Stimulated activated CD4-positive, alpha-beta T cell treated with anti-CD3 and anti-CD28 coated beads, TNF-alpha, amount 100 ng/mL, for 4 hours (primary cell): Measurements from ENCODE around the gene IFNB1.

Experiments
- DNase-seq, 3 experiments: peaks; one replicate each; pipeline ENCODE4 v3.0.0-alpha.2; 2020; ENCODE audit warnings: low read depth in 3 of 3

The IFNB1 gene

DNA sequence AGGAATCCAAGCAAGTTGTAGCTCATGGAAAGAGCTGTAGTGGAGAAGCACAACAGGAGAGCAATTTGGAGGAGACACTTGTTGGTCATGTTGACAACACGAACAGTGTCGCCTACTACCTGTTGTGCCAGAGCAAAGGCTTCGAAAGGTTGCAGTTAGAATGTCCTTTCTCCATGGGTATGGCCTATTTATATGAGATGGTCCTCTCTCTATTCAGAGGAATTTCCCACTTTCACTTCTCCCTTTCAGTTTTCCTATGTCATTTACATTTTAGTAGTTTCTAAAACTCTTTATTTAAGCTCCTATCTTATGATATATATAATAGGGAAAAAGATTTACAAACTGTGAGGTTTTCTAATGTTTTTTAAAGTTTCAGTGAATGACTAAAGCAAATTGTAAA lies at the start of gene IFNB1:
Gene IFNB1 (minus strand): TSS at position 162 of the 400 bp plus-strand sequence. CDS start 73 bp downstream, at position 89.
- no peak for DNase-seq

DNA sequence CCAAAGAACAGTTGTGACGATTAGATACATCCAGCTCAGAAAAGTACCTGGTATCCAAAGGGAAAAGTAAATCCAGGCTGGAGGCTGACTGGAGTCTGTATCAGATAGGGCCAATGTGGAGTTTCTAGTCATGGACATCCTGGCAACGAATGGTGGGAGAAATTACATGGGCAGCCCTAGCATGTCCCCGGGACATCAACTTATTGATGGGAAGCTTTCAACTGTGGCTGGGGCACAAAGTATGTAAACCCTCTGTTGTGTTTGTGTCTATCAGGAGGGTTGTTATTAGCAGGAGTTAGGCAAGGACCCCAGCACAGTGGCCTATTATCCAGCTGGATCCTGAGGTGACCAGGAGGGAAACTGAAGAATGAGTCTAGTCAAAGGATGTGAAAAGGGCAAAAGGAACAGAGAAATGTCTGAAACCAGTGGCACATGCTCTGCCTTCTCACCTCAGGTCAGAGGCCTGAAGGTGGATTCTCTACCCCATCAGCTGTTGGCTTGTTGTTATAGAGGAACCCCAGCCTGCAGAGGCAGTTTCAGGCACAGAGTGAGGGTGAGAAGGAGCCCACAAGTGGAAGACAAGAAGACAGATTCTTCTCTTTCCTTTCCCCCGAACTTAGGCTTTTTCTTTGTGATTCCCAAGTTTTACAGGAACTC lies 44.0 kb upstream of the IFNB1 start:
- DNase-seq = no peak

DNA sequence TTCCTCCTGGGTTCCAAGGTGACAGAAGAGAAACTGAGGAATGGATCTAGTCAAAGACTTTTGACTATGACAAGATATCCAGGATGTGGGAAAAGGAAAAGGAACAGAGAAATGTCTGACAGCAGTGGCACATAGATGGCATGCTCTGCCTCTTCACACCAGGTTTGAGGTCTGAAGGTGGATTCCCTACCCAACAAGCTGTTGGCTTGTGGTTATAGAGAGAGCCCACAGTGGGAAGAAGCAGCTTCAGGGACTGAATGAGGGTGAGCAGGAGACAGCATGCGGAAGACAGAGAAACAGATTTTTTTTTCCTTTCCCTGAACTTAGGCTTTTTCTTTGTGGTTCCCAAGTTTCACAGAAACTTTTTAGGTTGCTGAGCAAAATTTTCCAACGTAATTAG lies 43.3 kb upstream of the IFNB1 start:
- DNase-seq = no peak

DNA sequence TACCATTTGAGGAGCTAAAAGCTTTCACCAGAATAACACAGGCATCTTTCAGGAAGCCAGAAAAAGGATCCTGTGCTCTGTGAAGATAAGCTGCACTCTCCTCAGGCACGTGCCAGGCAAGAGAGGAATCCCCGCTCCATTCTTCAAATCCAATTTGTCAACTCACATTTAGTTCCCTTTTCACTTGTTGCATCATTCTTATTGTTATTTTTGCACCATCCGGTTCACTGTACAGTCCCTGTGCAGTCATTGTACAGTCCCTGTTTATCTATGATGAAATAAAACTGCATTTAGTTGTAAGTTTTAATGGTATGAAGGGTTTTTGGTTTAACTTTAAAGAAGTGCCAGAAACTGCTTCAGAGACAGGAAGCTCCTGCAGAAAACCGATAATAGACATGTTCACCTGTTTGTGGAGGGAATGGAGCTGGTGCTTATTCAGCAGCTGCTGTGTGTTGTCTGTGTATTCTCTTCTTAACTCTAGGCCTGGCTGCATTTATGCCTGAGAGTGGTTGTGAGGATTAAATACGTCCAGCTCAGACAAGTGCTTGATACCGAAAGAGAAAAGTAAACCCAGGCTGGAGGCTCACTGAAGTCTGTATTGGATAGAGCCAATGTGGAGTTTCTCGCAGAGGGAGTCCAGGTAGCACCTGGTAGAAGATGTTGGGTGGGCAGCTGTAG lies 41.5 kb upstream of the IFNB1 start:
- DNase-seq = no peak

DNA sequence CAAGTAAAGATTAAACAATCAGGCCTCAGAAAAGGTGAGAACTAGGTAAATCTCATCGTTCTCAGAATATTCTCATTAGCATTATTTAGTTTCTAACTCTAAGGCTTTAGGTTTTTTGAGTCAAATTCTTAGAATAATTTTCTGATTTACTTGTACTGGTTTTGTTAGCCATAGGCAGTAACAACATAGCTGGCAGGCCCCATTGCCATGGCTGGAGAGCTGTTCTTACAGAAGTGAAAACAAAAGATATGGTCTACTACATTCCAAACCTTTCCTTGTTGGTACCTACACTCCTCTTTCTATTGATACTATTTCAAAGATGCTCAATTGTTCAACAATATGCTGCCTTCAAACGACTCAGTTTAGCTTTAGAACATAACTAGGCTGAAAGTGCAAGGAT lies 36.6 kb upstream of the IFNB1 start:
- DNase-seq = no peak

DNA sequence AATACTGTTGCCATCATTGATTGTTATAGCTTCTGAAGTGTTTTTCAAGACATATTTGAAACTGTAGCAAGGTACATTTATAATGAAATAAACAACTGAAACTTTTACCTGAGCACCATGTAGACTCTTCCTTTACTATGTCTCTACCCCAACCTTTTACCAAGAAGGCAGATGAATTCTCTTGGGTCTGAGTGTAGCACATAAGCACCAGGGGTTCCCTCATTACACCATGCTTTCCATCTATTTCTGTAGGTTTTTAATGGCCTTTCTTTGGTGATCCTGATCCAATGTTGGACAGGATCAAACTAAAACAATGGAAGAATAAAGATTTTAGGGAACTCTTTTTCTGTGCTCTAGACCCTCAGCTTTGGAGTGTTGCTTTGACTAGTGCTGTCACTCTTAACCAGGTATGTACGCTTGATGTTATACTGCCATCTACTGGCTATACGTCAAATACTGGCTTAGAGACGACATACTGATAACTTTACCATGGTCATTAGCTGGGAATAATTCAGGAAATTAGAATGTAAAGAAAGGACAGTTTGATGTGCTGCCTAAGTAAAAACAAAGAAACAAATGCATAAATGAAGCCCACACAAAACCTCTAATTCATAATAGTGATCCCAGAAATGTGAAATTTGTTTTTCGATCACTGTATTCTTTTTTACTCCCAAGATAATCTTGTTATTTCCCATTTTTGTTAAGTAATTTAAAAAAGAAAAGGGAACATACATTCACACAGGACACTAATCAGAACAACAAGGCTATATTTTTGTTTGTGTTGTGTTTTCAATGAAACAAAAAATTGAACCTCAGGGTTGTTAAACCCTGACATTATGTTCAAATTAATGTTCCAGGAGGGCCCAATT lies 33.2 kb upstream of the IFNB1 start:
- DNase-seq = peak in 1 of 3 experiments; percentile 10

DNA sequence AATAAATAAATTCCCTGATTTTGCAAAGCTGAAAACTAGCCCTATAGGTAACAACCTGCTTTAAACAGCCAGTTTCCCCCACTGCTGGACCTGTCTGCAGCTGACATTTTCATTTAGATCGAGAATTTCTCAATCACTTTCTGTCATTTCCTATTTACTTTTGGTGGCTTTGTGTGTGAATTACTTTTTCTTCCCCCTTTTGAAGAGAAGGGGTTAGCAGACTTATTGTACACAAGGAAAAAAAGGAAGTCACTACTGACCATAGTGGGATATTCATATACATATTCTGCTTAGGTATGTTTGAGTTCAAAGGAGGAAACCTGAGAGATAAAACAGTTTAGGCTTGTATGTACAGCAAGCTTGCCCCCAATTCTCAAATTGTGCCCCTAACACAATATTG lies 27.0 kb upstream of the IFNB1 start:
- no peak for DNase-seq

DNA sequence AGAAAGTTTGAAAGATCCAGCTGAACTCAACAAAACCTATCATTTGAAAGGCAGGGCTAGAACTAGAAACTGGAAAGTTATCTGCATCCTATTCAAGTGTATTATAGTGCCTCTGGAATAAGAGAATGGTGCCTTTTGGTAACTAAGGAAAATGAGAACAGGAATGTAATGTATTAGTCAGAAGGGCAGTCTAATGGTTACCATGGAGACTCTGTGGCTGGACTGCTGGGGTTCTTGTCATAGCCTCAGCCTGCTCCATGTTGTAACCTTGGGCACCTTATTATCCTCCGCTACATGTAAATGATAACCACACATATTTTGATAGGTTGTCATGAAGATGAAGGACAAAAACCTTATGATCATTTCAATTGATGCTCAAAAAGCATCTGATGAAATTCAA lies 24.6 kb upstream of the IFNB1 start:
- no peak for DNase-seq

DNA sequence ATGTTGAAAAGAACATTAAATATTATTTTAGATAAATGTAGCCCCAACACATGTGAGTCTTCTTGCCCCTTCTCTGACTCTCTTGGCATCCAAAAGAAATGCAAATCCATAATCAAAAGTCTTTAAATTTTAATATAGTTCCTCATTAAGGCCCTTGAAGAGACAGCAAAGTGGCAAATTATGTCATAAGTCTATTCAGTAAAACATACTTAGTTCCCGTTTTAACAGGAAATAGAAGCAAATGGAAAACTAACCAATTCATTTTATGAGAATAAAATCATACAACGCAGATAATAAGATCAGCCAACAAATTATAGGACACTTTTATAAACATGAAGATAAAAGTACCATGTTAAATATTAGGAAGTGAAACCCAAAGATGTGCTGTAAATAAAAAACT lies 20.1 kb upstream of the IFNB1 start:
- no peak for DNase-seq

DNA sequence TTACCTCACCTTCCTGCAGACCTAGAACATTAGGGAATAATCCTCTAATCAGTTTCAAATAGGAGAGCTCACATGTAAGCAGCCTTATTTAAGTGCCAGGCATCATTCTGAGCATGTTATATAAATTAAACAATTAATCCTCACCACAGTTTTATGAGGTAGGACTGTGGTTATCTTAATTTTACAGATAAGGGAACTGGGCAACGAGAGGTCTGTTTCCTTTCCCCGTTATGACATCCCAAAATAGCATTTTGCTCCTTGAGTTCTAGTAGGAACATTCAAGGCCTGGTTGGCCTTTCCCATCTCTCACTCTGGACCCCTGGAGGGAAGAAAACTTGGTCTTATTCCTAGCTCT lies 19.1 kb upstream of the IFNB1 start:
- no peak for DNase-seq

DNA sequence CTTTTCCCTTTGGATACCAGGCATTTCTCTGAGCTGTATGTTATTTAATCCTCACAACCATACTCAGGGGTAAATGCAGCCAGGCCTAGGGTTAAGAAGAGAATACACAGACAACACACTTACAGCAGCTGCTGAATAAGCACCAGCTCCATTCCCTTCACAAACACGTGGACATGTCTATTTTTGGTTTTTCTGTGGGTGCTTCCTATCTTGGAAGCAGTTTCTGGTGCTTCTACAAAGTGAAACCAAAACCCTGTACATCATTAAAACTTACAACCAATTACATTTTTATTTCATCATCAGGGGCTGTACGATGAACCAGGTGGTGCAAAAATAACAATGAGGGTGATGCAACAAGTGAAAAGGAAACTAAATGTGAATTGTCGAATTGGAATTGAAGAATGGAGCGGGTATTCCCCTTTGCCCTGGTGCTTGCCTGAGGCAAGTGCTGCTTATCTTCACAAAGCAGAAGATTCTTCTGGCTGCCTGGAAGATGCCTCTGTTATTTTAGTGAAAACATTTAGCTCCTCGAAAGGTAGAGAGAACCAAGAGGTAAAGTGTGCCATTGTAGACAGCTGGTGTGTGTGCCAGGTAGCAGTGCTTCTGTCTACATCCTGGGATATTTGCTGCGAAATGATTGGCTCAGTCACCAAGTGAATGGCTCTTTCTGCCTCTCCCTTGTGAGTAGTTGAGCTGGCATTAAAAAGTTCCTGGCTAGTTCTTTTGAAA lies 18.6 kb upstream of the IFNB1 start:
- DNase-seq = peak in 2 of 3 experiments; percentile 3 to 5

DNA sequence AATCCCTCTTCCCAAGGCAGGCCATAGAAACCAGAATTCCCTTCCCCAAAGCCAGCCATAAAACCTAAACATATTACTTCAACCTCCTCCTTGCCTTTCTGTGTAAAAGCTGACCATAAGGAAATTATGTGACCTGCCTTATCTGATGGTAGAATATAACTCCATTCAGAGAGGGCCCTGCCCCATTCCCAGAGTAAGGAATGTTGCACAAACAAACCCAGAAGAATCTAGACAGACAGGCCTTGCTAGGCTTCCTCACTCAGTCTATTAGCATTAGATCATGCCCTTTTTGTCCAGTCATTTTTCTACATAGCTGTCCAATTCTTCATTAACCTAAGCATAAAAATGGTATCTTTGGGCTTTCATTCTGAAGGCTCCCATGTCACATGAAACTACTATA lies 17.8 kb upstream of the IFNB1 start:
- no peak for DNase-seq

DNA sequence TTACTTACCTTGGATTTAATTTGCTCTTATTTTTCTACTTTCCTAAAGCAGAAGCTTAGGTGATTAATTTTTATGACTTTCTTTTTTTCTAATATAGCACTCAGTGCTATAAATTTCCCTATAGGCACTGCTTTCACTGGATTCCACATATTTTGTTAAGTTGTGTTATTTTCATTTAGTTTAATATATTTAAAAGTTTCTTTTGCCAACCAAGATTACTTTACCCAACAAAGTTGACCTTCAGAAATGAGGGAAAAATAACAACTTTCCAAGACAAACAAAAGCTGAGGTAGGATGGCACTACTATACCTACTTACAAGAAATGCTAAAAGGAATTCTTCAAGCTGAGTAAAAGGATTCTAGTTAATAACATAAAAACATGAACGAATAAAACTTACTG lies 8.8 kb upstream of the IFNB1 start:
- DNase-seq = no peak

DNA sequence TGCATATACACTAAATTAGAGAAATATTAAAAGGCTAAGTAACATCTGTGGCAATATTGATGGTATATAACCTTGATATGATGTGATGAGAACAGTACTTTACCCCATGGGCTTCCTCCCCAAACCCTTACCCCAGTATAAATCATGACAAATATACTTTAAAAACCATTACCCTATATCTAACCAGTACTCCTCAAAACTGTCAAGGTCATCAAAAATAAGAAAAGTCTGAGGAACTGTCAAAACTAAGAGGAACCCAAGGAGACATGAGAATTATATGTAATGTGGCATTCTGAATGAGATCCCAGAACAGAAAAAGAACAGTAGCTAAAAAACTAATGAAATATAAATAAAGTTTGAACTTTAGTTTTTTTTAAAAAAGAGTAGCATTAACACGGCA lies 7.3 kb upstream of the IFNB1 start:
- no peak for DNase-seq

DNA sequence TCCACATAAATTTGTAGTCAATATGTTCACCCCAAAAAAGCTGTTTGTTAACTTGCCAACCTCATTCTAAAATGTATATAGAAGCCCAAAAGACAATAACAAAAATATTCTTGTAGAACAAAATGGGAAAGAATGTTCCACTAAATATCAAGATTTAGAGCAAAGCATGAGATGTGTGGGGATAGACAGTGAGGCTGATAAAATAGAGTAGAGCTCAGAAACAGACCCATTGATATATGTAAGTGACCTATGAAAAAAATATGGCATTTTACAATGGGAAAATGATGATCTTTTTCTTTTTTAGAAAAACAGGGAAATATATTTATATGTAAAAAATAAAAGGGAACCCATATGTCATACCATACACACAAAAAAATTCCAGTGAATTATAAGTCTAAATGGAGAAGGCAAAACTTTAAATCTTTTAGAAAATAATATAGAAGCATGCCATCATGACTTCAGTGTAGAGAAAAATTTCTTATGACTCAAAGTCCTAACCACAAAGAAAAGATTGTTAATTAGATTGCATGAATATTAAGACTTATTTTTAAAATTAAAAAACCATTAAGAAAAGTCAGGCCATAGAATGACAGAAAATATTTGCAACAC lies 6.6 kb upstream of the IFNB1 start:
- no peak for DNase-seq

DNA sequence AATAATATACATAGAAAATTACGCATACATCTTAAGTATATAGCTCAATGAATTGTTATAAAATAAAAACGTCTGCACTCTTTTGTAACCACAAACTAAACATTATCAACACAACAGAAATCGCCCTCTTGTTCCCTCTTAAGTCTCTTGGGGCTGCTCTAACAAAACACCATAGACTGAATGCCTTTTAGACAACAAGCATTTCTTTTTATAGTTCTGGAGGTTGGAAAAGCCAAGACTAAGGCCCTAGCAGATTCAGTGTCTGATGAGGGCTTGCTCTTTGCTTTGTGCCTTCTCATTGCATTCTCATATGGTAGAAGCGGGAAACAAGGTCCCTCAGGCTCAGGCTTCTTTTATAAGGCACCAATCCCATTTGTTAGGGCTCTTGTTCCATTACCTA lies 4.9 kb upstream of the IFNB1 start:
- no peak for DNase-seq

DNA sequence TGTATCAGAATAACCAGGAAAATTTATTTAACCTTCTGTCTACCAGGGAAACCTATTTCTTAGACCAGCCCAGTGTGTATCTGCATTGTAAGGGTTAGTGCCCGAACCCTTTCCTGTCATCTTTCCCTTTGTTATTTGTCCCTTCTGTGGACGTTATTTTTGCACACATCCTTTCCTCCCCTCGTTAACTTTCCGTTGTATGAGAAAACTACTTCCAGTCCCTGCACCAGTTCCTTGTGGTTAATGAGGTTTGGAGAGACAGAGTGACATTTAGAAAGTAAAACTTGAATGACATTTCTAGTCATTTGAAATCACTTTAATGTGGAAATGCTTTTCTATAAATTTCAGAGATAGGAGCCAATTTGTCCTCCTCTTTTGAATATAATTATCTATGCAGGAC lies 4.3 kb upstream of the IFNB1 start:
- DNase-seq = no peak

DNA sequence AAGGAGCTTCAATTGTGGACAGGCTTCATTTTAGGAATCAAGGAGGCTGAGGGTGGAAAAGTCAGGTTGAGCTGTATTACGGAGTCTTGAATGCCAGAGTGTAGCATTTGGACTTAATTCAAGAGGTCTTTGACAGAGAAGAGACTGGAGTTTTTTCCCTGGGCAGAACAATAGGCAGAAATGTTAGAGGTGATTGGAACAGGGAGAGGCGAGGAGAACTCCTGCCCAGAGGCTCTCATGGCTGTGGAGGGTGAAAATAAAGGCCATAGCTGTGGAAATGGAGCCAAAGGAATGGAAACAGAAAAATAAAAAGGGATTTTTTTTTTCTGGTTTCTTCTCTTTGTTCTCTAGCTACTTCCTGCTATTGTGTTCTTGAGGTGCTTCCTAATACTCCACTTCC lies 3.7 kb upstream of the IFNB1 start:
- no peak for DNase-seq

DNA sequence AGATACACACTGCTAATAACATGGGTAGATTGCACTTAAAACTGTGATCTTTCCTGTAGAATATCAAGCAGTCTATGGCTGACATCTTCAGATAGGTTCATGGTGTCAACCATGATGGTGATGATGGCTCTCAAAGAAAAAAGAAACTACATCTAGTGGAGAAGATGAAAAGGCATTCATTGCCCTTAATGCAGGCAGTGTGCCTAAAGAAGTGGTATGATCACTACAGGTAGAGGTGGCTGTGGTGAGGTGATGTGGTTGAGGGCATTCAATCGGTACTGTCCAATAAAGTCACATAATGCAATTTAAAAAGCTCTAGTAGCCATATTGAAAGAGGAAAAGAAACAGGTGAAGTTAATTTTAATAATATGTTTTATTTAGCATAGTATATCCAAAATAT lies 3.1 kb upstream of the IFNB1 start:
- no peak for DNase-seq

DNA sequence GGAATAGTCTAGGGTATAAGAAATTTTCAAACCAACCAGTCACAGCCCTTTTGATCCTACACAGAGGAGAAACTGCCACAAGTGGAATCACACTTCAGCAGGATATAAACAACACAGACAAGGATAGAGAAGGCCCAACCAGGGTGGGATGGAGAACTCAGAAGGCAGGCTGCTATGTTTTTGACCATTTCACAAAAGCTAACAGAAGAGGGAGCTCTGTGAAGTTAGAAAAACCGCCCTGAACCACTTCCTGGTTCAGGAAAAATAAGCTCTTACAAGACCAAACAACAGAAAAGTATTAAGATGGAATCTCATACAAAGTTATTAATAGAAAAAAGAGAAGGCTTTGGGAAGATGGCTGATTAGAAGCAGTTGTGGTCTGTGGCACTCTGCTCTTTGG lies 960 bp upstream of the IFNB1 start:
- no peak for DNase-seq

DNA sequence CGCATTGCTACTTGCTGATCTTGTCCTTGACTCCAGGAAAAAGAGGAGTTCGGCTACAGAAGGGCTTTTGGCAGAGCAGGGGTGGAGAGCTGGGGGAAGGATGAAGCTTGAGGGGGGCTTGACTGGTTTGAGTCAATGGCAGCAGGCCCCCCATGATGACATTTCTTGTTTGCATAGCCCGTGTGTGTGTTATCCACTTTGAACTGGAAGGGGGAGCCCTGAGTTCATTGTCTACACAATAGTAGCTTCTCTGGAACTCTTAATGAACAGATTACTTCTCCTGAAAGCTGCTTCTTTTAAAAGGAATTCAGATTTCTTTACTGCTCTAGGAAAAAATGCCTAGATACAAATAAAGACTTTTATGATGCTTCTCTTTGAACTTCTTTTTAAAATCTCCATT lies 2.3 kb downstream of the IFNB1 start:
- DNase-seq = no peak

DNA sequence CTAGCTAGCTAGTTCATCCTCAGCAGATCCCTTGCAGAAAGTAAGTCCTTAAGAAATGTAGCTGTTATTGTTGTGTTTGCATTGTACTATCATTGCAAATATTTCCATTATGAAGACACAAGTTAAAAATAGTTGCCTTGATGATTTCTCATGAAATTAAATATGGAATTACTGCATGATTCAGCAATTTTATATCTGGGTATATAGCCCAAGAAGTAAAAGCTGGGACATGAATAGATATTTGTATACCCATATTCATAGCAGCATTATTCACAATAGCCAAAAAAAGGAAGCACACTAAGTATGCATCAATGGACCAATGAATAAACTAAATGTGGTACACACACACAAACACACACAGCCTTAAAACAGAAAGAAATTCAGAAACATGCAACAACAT lies 6.8 kb downstream of the IFNB1 start:
- no peak for DNase-seq
